NB4 (cell line): ENCODE measurements around the gene UBAC2.

ENCODE experiments used
- DNase-seq: peaks from one replicate; pipeline ENCODE4 v3.0.0; 2010; ENCODE audit warnings: low read depth
- H3K4me3 ChIP-seq: one replicate; pipeline ENCODE4 v1.5.1; 2011; ENCODE audit warnings: mild to moderate bottlenecking, low read depth, low read length, moderate library complexity
- CTCF ChIP-seq: IDR thresholded peaks from one replicate; pipeline ENCODE4 v1.5.1; 2012; ENCODE audit warnings: low read depth, low read length
- MAX ChIP-seq: IDR thresholded peaks from 2 replicates; pipeline ENCODE4 v1.6.1; 2011; ENCODE audit warnings: low read depth, low read length
- MYC ChIP-seq: IDR thresholded peaks from 2 replicates; pipeline ENCODE4 v1.6.1; 2011; ENCODE audit warnings: low read depth, low read length
- POLR2A ChIP-seq: IDR thresholded peaks from 2 replicates; pipeline ENCODE4 v1.6.1; 2011; ENCODE audit warnings: mild to moderate bottlenecking; ENCODE audit not compliant: insufficient read length; ENCODE audit errors: extremely low read depth

Gene UBAC2

GRCh38 chr13:99303863-99304521 is 103.3 kb downstream of the UBAC2 start:
- peak; percentile 67 for DNase-seq
- no peak overlapping the region for H3K4me3 ChIP-seq
- TF ChIP-seq CTCF, result no peak

- no peak for TF ChIP-seq MAX
- no peak for TF ChIP-seq POLR2A
- no peak for TF ChIP-seq CTCF
- no peak for TF ChIP-seq MYC
- no peak for DNase-seq
- no peak overlapping the region for H3K4me3 ChIP-seq
These were observed 103.9 kb downstream of the UBAC2 start for GRCh38 chr13:99304541-99304940.

GRCh38 chr13:99305158-99305557 is 104.5 kb downstream of the UBAC2 start:
- TF ChIP-seq MYC (no peak), POLR2A (no peak), CTCF (no peak), MAX (no peak)
- no peak for DNase-seq
- H3K4me3 ChIP-seq, result no peak overlapping the region

GRCh38 chr13:99305566-99305965 is 104.9 kb downstream of the UBAC2 start:
- no peak for TF ChIP-seq CTCF
- no peak for TF ChIP-seq MAX
- TF ChIP-seq POLR2A, result no peak
- no peak for TF ChIP-seq MYC
- H3K4me3 ChIP-seq, result no peak overlapping the region
- no peak for DNase-seq

GRCh38 chr13:99307247-99307646 is 106.6 kb downstream of the UBAC2 start, which contains the start of gene GPR183:
TSS of gene GPR183 (minus strand) at chr13:99307399. CDS start at chr13:99296145, 11,254 bp downstream.
- peak; percentile 67 for DNase-seq
- H3K4me3 ChIP-seq, result peak within 1 kb of the TSS; percentile 46
- no peak for TF ChIP-seq CTCF
- TF ChIP-seq MAX, result no peak
- TF ChIP-seq POLR2A, result no peak

GRCh38 chr13:99307648-99308339 is 107.1 kb downstream of the UBAC2 start:
- DNase-seq, result peak; percentile 68
- TF ChIP-seq MYC, result no peak
- no peak for TF ChIP-seq POLR2A
- no peak for TF ChIP-seq CTCF
- TF ChIP-seq MAX, result no peak
- H3K4me3 ChIP-seq, result no peak overlapping the region
